ENCODE data around the gene UBE2D3. TPM values are rescaled to one million over a fixed set of nuclear protein-coding genes. Genes with fewer than 3 reads are reported as not detected.

Gene UBE2D3
- total RNA-seq, 4 donors from 2014 or later: 154 to 316 (median 267) TPM

DNA sequence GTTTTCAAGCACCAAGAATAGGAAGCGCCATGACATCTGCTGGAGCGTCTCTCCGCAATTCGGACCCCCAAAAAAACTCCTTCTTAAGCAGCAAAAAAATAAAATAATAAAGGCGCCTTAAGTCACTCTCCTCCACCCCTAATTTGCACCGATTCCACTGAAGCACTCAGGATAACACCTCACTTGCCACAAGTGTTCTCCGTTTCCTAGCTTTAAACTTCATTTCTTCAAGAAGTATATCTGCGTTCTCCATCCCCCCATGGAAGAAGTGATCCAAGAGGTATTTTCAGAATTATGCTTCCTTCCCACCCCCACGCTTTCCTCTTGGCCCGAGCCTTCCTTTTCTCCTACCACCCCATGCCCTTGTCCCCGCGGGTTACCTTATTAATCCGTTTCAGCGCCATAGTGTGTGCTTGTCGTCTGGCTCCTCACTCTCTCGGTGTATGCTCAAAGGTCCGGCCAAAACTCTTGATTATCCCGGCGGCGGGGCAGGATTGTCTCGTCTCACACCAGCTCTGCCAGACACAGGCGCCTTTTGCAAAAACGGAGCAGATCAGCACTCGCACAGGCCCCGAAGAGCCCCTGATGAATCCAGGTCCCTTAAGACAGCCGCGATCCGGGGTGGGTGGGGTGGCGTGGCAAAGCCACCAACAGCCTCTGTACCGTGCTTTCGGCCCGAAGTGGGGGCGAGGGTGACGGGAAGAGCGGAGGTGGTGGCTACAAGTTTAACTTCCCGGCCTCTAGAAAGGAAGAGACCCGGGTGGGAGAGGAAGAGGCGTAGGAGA, 1.1 kb downstream of the UBE2D3 start:
- H3K4me1 ChIP-seq: peaks cover 14 to 48% (median 42%) of the 10 kb centered on the region in 4 donors
- in situ Hi-C loops (cut with MboI; ENCODE audit: low pct_ligation_motif_present in 1 of 4, low pct_unique_long_range_greater_than_20kb in 1 of 4, low sequenced_read_pairs in 3 of 4): loop anchor here in 1 of 4 donors (25.0 kb wide), 1 partner anchor 186 kb away; the partner anchor contains the start of gene SLC9B1
- DNase-seq: no peak
- H3K27ac ChIP-seq: peak overlapping the region; percentile 99 to 100 (median 100)
- intact Hi-C loops (cut with DNase I; ENCODE audit: low total_unique reads): loop anchor here (2.0 kb wide), 1 partner anchor 43 kb away; the partner anchor contains the start of gene CISD2
- H3K27me3 ChIP-seq: no peaks in the 10 kb centered on the region
- H3K9me3 ChIP-seq: no peaks in the 10 kb centered on the region
- 0 to 1% methylated on average over 11 to 38 of the region's 38 CpGs for WGBS, 2 donors (ENCODE audit: low coverage in 1 of 2)
- H3K36me3 ChIP-seq: no peaks in the 10 kb centered on the region
- peak overlapping the region; percentile 86 to 98 (median 95) for H3K4me3 ChIP-seq
- TF ChIP-seq, protein P1, sequence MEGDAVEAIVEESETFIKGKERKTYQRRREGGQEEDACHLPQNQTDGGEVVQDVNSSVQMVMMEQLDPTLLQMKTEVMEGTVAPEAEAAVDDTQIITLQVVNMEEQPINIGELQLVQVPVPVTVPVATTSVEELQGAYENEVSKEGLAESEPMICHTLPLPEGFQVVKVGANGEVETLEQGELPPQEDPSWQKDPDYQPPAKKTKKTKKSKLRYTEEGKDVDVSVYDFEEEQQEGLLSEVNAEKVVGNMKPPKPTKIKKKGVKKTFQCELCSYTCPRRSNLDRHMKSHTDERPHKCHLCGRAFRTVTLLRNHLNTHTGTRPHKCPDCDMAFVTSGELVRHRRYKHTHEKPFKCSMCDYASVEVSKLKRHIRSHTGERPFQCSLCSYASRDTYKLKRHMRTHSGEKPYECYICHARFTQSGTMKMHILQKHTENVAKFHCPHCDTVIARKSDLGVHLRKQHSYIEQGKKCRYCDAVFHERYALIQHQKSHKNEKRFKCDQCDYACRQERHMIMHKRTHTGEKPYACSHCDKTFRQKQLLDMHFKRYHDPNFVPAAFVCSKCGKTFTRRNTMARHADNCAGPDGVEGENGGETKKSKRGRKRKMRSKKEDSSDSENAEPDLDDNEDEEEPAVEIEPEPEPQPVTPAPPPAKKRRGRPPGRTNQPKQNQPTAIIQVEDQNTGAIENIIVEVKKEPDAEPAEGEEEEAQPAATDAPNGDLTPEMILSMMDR (IDR thresholded peaks at IDR 0.05): peak in 1 of 5 experiments; percentile 1
- TF ChIP-seq EP300 (IDR thresholded peaks at IDR 0.05; ENCODE audit: low read depth): no peak

GRCh38 chr4:102825261-102826091, 1.9 kb downstream of the UBE2D3 start:
- peak; percentile 28 for DNase-seq
- peak overlapping the region; percentile 86 to 98 (median 95) for H3K4me3 ChIP-seq
- TF ChIP-seq, protein P1 (IDR thresholded peaks at IDR 0.05): no peak
- TF ChIP-seq EP300 (IDR thresholded peaks at IDR 0.05; ENCODE audit: low read depth): peak; percentile 3
- peak; percentile 33 to 77 (median 57) for TF ChIP-seq POLR2AphosphoS5 (IDR thresholded peaks at IDR 0.05)
- peak; percentile 70 for TF ChIP-seq POLR2A (IDR thresholded peaks at IDR 0.05)
- intact Hi-C loops (cut with DNase I; ENCODE audit: low total_unique reads): loop anchor here (2.0 kb wide), 1 partner anchor 43 kb away; the partner anchor contains the start of gene CISD2
- peaks cover 23 to 56% (median 50%) of the 10 kb centered on the region in 4 donors for H3K4me1 ChIP-seq
- H3K9me3 ChIP-seq: no peaks in the 10 kb centered on the region
- H3K27me3 ChIP-seq: no peaks in the 10 kb centered on the region
- no peaks in the 10 kb centered on the region for H3K36me3 ChIP-seq
- peak overlapping the region; percentile 99 to 100 (median 100) for H3K27ac ChIP-seq
- in situ Hi-C loops (cut with MboI; ENCODE audit: low pct_ligation_motif_present in 1 of 4, low pct_unique_long_range_greater_than_20kb in 1 of 4, low sequenced_read_pairs in 3 of 4): loop anchor here in 1 of 4 donors (25.0 kb wide), 1 partner anchor 187 kb away; the partner anchor contains the start of gene SLC9B1
- 0% methylated on average over 21 to 23 of the region's 23 CpGs for WGBS, 2 donors (ENCODE audit: low coverage in 1 of 2)

- in situ Hi-C loops (cut with MboI; ENCODE audit: low pct_ligation_motif_present in 1 of 4, low pct_unique_long_range_greater_than_20kb in 1 of 4, low sequenced_read_pairs in 3 of 4): no loop called here
- no peaks in the 10 kb centered on the region for H3K9me3 ChIP-seq
Measured at GRCh38 chr4:102824398-102824797, 3.0 kb downstream of the UBE2D3 start.

More at GRCh38 chr4:102824398-102824797, 3.0 kb downstream of the UBE2D3 start:
- TF ChIP-seq POLR2A (IDR thresholded peaks at IDR 0.05) (no peak), POLR2AphosphoS5 (IDR thresholded peaks at IDR 0.05) (no peak), EP300 (IDR thresholded peaks at IDR 0.05; ENCODE audit: low read depth) (no peak)
- TF ChIP-seq, protein P1 (IDR thresholded peaks at IDR 0.05): no peak
- H3K4me3 ChIP-seq: peak overlapping the region; percentile 8 to 98 (median 91)
- intact Hi-C loops (cut with DNase I; ENCODE audit: low total_unique reads): no loop called here
- H3K27ac ChIP-seq: peak overlapping the region; percentile 99 to 100 (median 100)
- WGBS, 2 donors (ENCODE audit: low coverage in 1 of 2): 4 to 13% methylated on average over 2 of the region's 2 CpGs
- H3K27me3 ChIP-seq: no peaks in the 10 kb centered on the region
- no peaks in the 10 kb centered on the region for H3K36me3 ChIP-seq
- DNase-seq: no peak
- peaks cover 32 to 63% (median 61%) of the 10 kb centered on the region in 4 donors for H3K4me1 ChIP-seq
